Gastrocnemius medialis (tissue), 4 donors: ENCODE results near the gene SMIM44. TPM values are rescaled to one million over a fixed set of nuclear protein-coding genes. Genes with fewer than 3 reads are reported as not detected.

Source experiments
- ATAC-seq, 2 donors: fragments of 150-250 bp; one replicate each; pipeline ENCODE4 v1.9.1; 2016
- DNase-seq, 2 donors: peaks; one replicate each; pipeline ENCODE4 v3.0.0-alpha.2; 2019
- H3K27ac ChIP-seq, 4 donors: fragments of 200-600 bp; sonication (generic); 1 replicate in 1 of 4; 2 replicates in 3 of 4; pipeline ENCODE4 v1.5.1; 2016 to 2018; ENCODE audit warnings: mild to moderate bottlenecking in 2 of 4, moderate library complexity in 1 of 4
- H3K27me3 ChIP-seq, 3 donors: fragments of 200-600 bp; sonication (generic) in 2 of 3; 1 replicate in 1 of 3; 2 replicates in 2 of 3; pipeline versions ENCODE4 v1.5.1 to v1.6.0; 2016 to 2019; ENCODE audit warnings: mild to moderate bottlenecking in 1 of 3, moderate library complexity in 1 of 3
- H3K36me3 ChIP-seq, 2 donors: fragments of 200-600 bp; sonication (generic) in 1 of 2; one replicate each; pipeline ENCODE4 v1.5.1; 2017 to 2018
- H3K4me1 ChIP-seq, 2 donors: fragments of 200-600 bp; sonication (generic) in 1 of 2; one replicate each; pipeline ENCODE4 v1.5.1; 2016 to 2017; ENCODE audit warnings: mild to moderate bottlenecking in 2 of 2
- H3K4me3 ChIP-seq, 4 donors: fragments of 200-600 bp; sonication (generic) in 3 of 4; 1 replicate in 1 of 4; 2 replicates in 3 of 4; pipeline ENCODE4 v1.5.1; 2016 to 2019; ENCODE audit warnings: mild to moderate bottlenecking in 2 of 4
- H3K9me3 ChIP-seq, 3 donors: fragments of 200-600 bp; sonication (generic) in 2 of 3; 1 replicate in 1 of 3; 2 replicates in 2 of 3; pipeline ENCODE4 v1.5.1; 2016 to 2019
- POLR2A ChIP-seq, 2 donors: fragments of 450-650 bp; IDR thresholded peaks; one replicate each; pipeline ENCODE4 v1.6.1; 2017; ENCODE audit warnings: antibody characterized with exemption in 2 of 2, mild to moderate bottlenecking in 2 of 2, moderate library complexity in 2 of 2
- in situ Hi-C, 4 donors: fragments of 200-750 bp; cut with MboI; loops; one replicate each; pipeline versions ENCODE4 v1.15.0 to v1.8.0; 2017; ENCODE audit warnings: low sequenced_read_pairs in 4 of 4
- intact Hi-C: fragments of 100-400 bp; cut with DNase I; formaldehyde crosslinking; loops from one replicate; pipeline ENCODE4 v1.15.1; 2023; ENCODE audit warnings: low total_unique reads
- total RNA-seq, 4 donors: library from RNA; depleted of rRNA; stranded (reverse); fragments of >200 nt; gene quantifications; one replicate each; pipeline versions ENCODE4 v1.1.0 to v1.2.3, GENCODE V29; 2016
- TF ChIP-seq, protein P1 (sequence below), 5 experiments: fragments of 450-650 bp in 3 of 5; fragments of 200-600 bp in 2 of 5; sonication (generic) in 2 of 5; IDR thresholded peaks in 4 of 5; conservative IDR thresholded peaks in 1 of 5; 1 replicate in 4 of 5; 2 replicates in 1 of 5; pipeline ENCODE4 v1.5.1; 2016 to 2019; ENCODE audit warnings: antibody characterized with exemption in 5 of 5, mild to moderate bottlenecking in 3 of 5, moderate library complexity in 3 of 5

SMIM44 gene
- total RNA-seq, 4 donors from 2014 or later = not detected

DNA sequence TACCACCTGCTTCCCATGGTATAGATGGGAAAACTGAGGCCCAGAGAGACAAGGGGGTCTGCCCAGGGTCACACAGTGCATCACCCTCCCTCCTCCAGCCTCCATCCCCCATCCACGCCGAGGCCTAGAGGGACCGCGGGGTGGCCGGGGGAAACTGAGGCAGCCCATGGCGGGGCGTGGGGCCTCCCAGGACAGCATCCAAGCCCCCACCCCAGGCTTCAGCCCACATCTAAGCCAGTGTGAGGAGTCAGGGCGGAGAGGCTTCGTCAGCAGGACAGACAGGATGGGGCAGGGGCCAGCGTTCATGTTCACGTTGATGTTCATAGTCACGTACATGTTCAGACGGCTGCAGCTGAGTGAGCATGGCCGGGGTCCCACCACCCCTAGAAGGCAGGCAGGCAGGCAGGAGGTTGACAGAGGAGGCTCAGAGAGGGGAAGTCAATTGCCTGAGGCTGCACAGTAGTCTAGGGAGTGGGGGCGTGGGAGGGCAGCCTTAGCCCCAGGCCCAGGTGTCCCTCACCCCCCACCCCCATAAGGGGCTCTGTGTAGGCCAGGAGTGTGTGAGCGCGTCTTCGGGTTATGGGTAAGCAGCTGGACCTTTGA is 26.2 kb downstream of the SMIM44 start:
- in situ Hi-C loops = no loop called here
- TF ChIP-seq, protein P1, sequence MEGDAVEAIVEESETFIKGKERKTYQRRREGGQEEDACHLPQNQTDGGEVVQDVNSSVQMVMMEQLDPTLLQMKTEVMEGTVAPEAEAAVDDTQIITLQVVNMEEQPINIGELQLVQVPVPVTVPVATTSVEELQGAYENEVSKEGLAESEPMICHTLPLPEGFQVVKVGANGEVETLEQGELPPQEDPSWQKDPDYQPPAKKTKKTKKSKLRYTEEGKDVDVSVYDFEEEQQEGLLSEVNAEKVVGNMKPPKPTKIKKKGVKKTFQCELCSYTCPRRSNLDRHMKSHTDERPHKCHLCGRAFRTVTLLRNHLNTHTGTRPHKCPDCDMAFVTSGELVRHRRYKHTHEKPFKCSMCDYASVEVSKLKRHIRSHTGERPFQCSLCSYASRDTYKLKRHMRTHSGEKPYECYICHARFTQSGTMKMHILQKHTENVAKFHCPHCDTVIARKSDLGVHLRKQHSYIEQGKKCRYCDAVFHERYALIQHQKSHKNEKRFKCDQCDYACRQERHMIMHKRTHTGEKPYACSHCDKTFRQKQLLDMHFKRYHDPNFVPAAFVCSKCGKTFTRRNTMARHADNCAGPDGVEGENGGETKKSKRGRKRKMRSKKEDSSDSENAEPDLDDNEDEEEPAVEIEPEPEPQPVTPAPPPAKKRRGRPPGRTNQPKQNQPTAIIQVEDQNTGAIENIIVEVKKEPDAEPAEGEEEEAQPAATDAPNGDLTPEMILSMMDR (IDR thresholded peaks at IDR 0.05 in 4 of 5, conservative IDR thresholded peaks at IDR 0.05 in 1 of 5) = no peak
- TF ChIP-seq POLR2A (IDR thresholded peaks at IDR 0.05) = no peak
- Histone ChIP-seq H3K4me1 (peaks cover 20 to 24% of the 10 kb centered on the region in 2 donors), H3K4me3 (no peak overlapping the region), H3K36me3 (peaks cover 0 to 59% of the 10 kb centered on the region in 2 donors), H3K27ac (peak overlapping the region; percentile 77 to 82 (median 79)), H3K9me3 (no peaks in the 10 kb centered on the region), H3K27me3 (no peaks in the 10 kb centered on the region)
- intact Hi-C loops = no loop called here
- DNase-seq (no peak), ATAC-seq (no peak)

DNA sequence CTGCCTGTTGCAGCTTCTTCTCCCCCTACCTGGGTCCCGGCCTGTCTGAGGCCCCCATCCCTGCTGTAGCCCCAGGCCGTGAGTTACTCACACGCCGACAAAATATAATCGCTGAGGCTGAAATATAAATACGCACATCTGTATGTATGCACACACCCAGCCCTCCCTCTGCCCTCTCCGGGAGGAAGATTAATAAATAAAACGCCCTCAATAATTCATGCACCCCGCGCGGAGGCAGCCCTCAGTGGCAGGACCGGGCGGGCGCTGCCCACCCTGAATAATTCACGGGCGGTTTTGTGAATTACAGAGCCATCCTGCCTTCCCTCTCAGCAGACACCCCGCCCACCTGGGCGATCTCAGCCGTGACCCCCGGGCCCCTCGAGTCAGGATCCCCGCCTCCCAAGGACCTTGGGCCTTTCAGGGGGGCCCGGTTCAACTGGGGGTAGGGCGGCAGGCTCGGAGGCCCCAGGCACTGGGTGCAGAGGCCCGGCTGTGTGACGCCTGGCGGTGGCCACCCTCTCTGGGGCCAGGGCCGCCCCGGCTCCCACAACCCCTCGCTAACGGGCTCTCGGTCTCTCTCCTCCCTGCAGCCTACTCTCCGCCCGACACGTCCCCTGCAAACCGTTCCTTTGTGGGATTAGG is 27.2 kb downstream of the SMIM44 start:
- Histone ChIP-seq H3K4me3 (no peak overlapping the region), H3K4me1 (peaks cover 20 to 28% of the 10 kb centered on the region in 2 donors), H3K27ac (peak overlapping the region; percentile 9 to 91 (median 82)), H3K9me3 (no peaks in the 10 kb centered on the region), H3K36me3 (peaks cover 0 to 54% of the 10 kb centered on the region in 2 donors), H3K27me3 (no peaks in the 10 kb centered on the region)
- intact Hi-C loops = no loop called here
- in situ Hi-C loops = no loop called here
- ATAC-seq (no peak), DNase-seq (no peak)
- TF ChIP-seq POLR2A (IDR thresholded peaks at IDR 0.05) = no peak
- TF ChIP-seq, protein P1 (IDR thresholded peaks at IDR 0.05 in 4 of 5, conservative IDR thresholded peaks at IDR 0.05 in 1 of 5) = no peak

DNA sequence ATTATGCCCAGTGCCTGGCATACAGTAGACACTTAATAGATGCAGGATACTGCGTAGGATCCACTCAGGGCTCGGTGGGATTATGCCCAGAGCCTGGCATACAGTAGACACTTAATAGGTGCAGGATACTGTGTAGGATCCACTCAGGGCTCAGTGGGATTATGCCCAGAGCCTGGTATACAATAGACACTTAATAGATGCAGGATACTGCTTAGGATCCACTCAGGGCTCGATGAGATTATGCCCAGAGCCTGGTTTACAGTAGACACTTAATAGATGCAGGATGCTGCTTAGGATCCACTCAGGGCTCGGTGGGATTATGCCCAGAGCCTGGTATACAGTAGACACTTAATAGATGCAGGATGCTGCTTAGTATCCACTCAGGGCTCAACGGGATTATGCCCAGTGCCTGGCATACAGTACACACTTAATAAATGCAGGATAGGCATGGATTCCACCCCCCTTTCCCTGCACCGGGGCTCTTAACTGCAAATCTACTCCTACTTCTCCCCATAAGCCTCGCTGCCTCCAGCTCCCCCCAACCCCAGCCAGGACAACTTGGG is 27.8 kb downstream of the SMIM44 start:
- no peaks in the 10 kb centered on the region for H3K9me3 ChIP-seq
- peaks cover 0 to 50% of the 10 kb centered on the region in 2 donors for H3K36me3 ChIP-seq
- TF ChIP-seq, protein P1 (IDR thresholded peaks at IDR 0.05 in 4 of 5, conservative IDR thresholded peaks at IDR 0.05 in 1 of 5) = no peak
- no peak for TF ChIP-seq POLR2A (IDR thresholded peaks at IDR 0.05)
- peak overlapping the region in 3 of 4 donors; percentile 88 to 91 (median 90) for H3K27ac ChIP-seq
- intact Hi-C loops (no loop called here), in situ Hi-C loops (no loop called here)
- peaks cover 24 to 34% of the 10 kb centered on the region in 2 donors for H3K4me1 ChIP-seq
- DNase-seq (no peak), ATAC-seq (no peak)
- no peak overlapping the region for H3K4me3 ChIP-seq
- H3K27me3 ChIP-seq = no peaks in the 10 kb centered on the region

GRCh38 chr19:3454656-3455392 is 28.4 kb downstream of the SMIM44 start:
- DNase-seq (no peak), ATAC-seq (no peak)
- Histone ChIP-seq H3K36me3 (peaks cover 0 to 52% of the 10 kb centered on the region in 2 donors), H3K4me1 (peaks cover 23 to 32% of the 10 kb centered on the region in 2 donors), H3K9me3 (no peaks in the 10 kb centered on the region), H3K27ac (peak overlapping the region; percentile 88 to 91 (median 89)), H3K27me3 (no peaks in the 10 kb centered on the region), H3K4me3 (no peak overlapping the region)
- intact Hi-C loops = loop anchor here (5.0 kb wide), 1 partner anchor 93 kb away; no protein-coding TSS in a partner anchor
- in situ Hi-C loops = no loop called here
- TF ChIP-seq, protein P1 (IDR thresholded peaks at IDR 0.05 in 4 of 5, conservative IDR thresholded peaks at IDR 0.05 in 1 of 5) = no peak
- no peak for TF ChIP-seq POLR2A (IDR thresholded peaks at IDR 0.05)
